Activated CD8-positive, alpha-beta T cell treated with anti-CD3 and anti-CD28 coated beads, Interleukin-2, amount 10 ng/mL, durations not matched to agents 7 days and 5 days (primary cell): ENCODE data around the gene SLC2A9. TPM values are rescaled to one million over a fixed set of nuclear protein-coding genes. Genes with fewer than 3 reads are reported as not detected.

Source experiments
- ATAC-seq: fragments of 150-1000 bp; cut with Tn5 transposase; one replicate; pipeline ENCODE4 v1.10.0; 2021; ENCODE audit warnings: moderate library complexity
- CTCF ChIA-PET: fragments of 350-600 bp; sonication (Branson Sonifier 250); formaldehyde crosslinking; loops from one replicate; lab custom pipeline; 2021; ENCODE audit warnings: antibody characterized with exemption; lab: Charles Lee
- POLR2A ChIA-PET: fragments of 350-600 bp; sonication (Branson Sonifier 250); formaldehyde crosslinking; loops from one replicate; lab custom pipeline; 2021; ENCODE audit warnings: antibody characterized with exemption; lab: Charles Lee
- DNase-seq: peaks from one replicate; pipeline ENCODE4 v3.0.0-alpha.2; 2020
- H3K27ac Mint-ChIP-seq: one replicate; pipeline ENCODE4 v1.8.0; 2021; ENCODE audit warnings: mild to moderate bottlenecking, mixed read lengths
- H3K27me3 Mint-ChIP-seq: one replicate; pipeline ENCODE4 v1.8.0; 2021; ENCODE audit warnings: low read depth, mixed read lengths
- H3K36me3 Mint-ChIP-seq: one replicate; pipeline ENCODE4 v1.8.0; 2021; ENCODE audit warnings: low read depth, mixed read lengths
- H3K4me1 Mint-ChIP-seq: one replicate; pipeline ENCODE4 v1.8.0; 2021; ENCODE audit warnings: low read depth, mixed read lengths
- H3K4me3 Mint-ChIP-seq: one replicate; pipeline ENCODE4 v1.8.0; 2021; ENCODE audit warnings: mild to moderate bottlenecking, mixed read lengths
- H3K9me3 Mint-ChIP-seq: one replicate; pipeline ENCODE4 v1.8.0; 2022; ENCODE audit warnings: mixed read lengths; ENCODE audit not compliant: insufficient read depth
- total RNA-seq, 2 experiments: library from RNA; stranded (reverse); gene quantifications; one replicate each; pipeline ENCODE4 v1.2.3, GENCODE V29; 2021

Gene SLC2A9
- total RNA-seq, 2 experiments from 2014 or later, result 1.3 to 1.7 TPM

GRCh38 chr4:10005632-10006031, 15.7 kb downstream of the SLC2A9 start:
- POLR2A ChIA-PET, result no interaction called here
- no peak overlapping the region for H3K27ac Mint-ChIP-seq
- CTCF ChIA-PET, result interaction anchor here (1.3 to 5.8 kb wide), 3 partner anchors 8 to 302 kb away, joined by 4 to 44 read pairs (median 6); no protein-coding TSS in a partner anchor
- no peak for ATAC-seq
- no peaks in the 10 kb centered on the region for H3K9me3 Mint-ChIP-seq
- no peaks in the 10 kb centered on the region for H3K27me3 Mint-ChIP-seq
- no peak overlapping the region for H3K4me3 Mint-ChIP-seq
- no peak for DNase-seq
- peaks cover 79% of the 10 kb centered on the region for H3K4me1 Mint-ChIP-seq
- H3K36me3 Mint-ChIP-seq, result peaks cover 10% of the 10 kb centered on the region

GRCh38 chr4:10003666-10004065, 17.6 kb downstream of the SLC2A9 start:
- Mint-ChIP-seq H3K9me3 (peaks cover 9% of the 10 kb centered on the region), H3K36me3 (peaks cover 22% of the 10 kb centered on the region), H3K4me1 (peaks cover 82% of the 10 kb centered on the region), H3K27me3 (no peaks in the 10 kb centered on the region), H3K4me3 (no peak overlapping the region), H3K27ac (peak overlapping the region; percentile 73)
- ATAC-seq, result peak; percentile 77
- ChIA-PET POLR2A (interaction anchor here (1.3 kb wide), 1 partner anchor 33 kb away, joined by 3 read pairs; no protein-coding TSS in a partner anchor), CTCF (interaction anchor here (0.7 to 5.8 kb wide), 2 partner anchors 10 kb away, joined by 3 to 44 read pairs; no protein-coding TSS in a partner anchor)
- DNase-seq, result peak; percentile 56

- H3K4me1 Mint-ChIP-seq, result peaks cover 78% of the 10 kb centered on the region
- ChIA-PET CTCF (interaction anchor here (5.8 kb wide), 1 partner anchor 12 kb away, joined by 44 read pairs; no protein-coding TSS in a partner anchor), POLR2A (no interaction called here)
- no peaks in the 10 kb centered on the region for H3K27me3 Mint-ChIP-seq
- H3K9me3 Mint-ChIP-seq, result peaks cover 9% of the 10 kb centered on the region
- peaks cover 22% of the 10 kb centered on the region for H3K36me3 Mint-ChIP-seq
- H3K4me3 Mint-ChIP-seq, result no peak overlapping the region
- H3K27ac Mint-ChIP-seq, result no peak overlapping the region
- DNase-seq, result peak; percentile 29
- ATAC-seq, result no peak
Measured at GRCh38 chr4:10002278-10002677, 19.0 kb downstream of the SLC2A9 start.

- Mint-ChIP-seq H3K27ac (no peak overlapping the region), H3K27me3 (no peaks in the 10 kb centered on the region), H3K4me3 (no peak overlapping the region), H3K4me1 (peaks cover 75% of the 10 kb centered on the region), H3K9me3 (peaks cover 9% of the 10 kb centered on the region), H3K36me3 (peaks cover 22% of the 10 kb centered on the region)
- POLR2A ChIA-PET, result no interaction called here
- no peak for DNase-seq
- ATAC-seq, result no peak
- CTCF ChIA-PET, result interaction anchor here (5.8 kb wide), 1 partner anchor 12 kb away, joined by 44 read pairs; no protein-coding TSS in a partner anchor
Measured at GRCh38 chr4:10001757-10002156, 19.5 kb downstream of the SLC2A9 start.

GRCh38 chr4:9999956-10000561, 21.2 kb downstream of the SLC2A9 start:
- POLR2A ChIA-PET, result no interaction called here
- H3K4me3 Mint-ChIP-seq, result no peak overlapping the region
- H3K27ac Mint-ChIP-seq, result no peak overlapping the region
- H3K4me1 Mint-ChIP-seq, result peaks cover 76% of the 10 kb centered on the region
- DNase-seq (no peak), ATAC-seq (no peak)
- CTCF ChIA-PET, result interaction anchor here (0.7 to 3.5 kb wide), 3 partner anchors 15 to 297 kb away, joined by 3 to 21 read pairs (median 3); no protein-coding TSS in a partner anchor
- H3K9me3 Mint-ChIP-seq, result peaks cover 9% of the 10 kb centered on the region
- no peaks in the 10 kb centered on the region for H3K27me3 Mint-ChIP-seq
- peaks cover 22% of the 10 kb centered on the region for H3K36me3 Mint-ChIP-seq

- peaks cover 9% of the 10 kb centered on the region for H3K9me3 Mint-ChIP-seq
- no peak overlapping the region for H3K27ac Mint-ChIP-seq
- peaks cover 75% of the 10 kb centered on the region for H3K4me1 Mint-ChIP-seq
- no peak overlapping the region for H3K4me3 Mint-ChIP-seq
- H3K27me3 Mint-ChIP-seq, result no peaks in the 10 kb centered on the region
- peaks cover 19% of the 10 kb centered on the region for H3K36me3 Mint-ChIP-seq
- DNase-seq, result no peak
- ChIA-PET POLR2A (no interaction called here), CTCF (interaction anchor here (3.5 kb wide), 1 partner anchor 17 kb away, joined by 21 read pairs; no protein-coding TSS in a partner anchor)
- ATAC-seq, result no peak
Measured at GRCh38 chr4:9997886-9998285, 23.4 kb downstream of the SLC2A9 start.

GRCh38 chr4:9996319-9997110, 24.8 kb downstream of the SLC2A9 start:
- peak overlapping the region; percentile 7 for H3K27ac Mint-ChIP-seq

GRCh38 chr4:9994246-9994847, 26.9 kb downstream of the SLC2A9 start:
- ChIA-PET CTCF (interaction anchor here (1.0 to 3.7 kb wide), 4 partner anchors 8 to 291 kb away, joined by 3 to 28 read pairs (median 3); no protein-coding TSS in a partner anchor), POLR2A (interaction anchor here (0.6 kb wide), 1 partner anchor 20 kb away, joined by 3 read pairs; no protein-coding TSS in a partner anchor)
- Mint-ChIP-seq H3K9me3 (no peaks in the 10 kb centered on the region), H3K4me3 (no peak overlapping the region), H3K27me3 (no peaks in the 10 kb centered on the region), H3K36me3 (peaks cover 6% of the 10 kb centered on the region), H3K4me1 (peaks cover 46% of the 10 kb centered on the region), H3K27ac (peak overlapping the region; percentile 69)
- ATAC-seq, result peak; percentile 62
- no peak for DNase-seq

More at GRCh38 chr4:9996319-9997110, 24.8 kb downstream of the SLC2A9 start:
- Mint-ChIP-seq H3K4me1 (peaks cover 62% of the 10 kb centered on the region), H3K36me3 (peaks cover 19% of the 10 kb centered on the region), H3K27me3 (no peaks in the 10 kb centered on the region), H3K4me3 (no peak overlapping the region), H3K9me3 (peaks cover 9% of the 10 kb centered on the region)
- CTCF ChIA-PET, result interaction anchor here (0.6 to 3.7 kb wide), 2 partner anchors 18 to 64 kb away, joined by 3 to 28 read pairs; no protein-coding TSS in a partner anchor
- ATAC-seq (peak; percentile 43), DNase-seq (no peak)
- POLR2A ChIA-PET, result no interaction called here

GRCh38 chr4:9989918-9990635, 31.2 kb downstream of the SLC2A9 start:
- H3K27me3 Mint-ChIP-seq, result no peaks in the 10 kb centered on the region
- H3K9me3 Mint-ChIP-seq, result no peaks in the 10 kb centered on the region
- peaks cover 4% of the 10 kb centered on the region for H3K36me3 Mint-ChIP-seq
- CTCF ChIA-PET, result no interaction called here
- peaks cover 21% of the 10 kb centered on the region for H3K4me1 Mint-ChIP-seq
- H3K4me3 Mint-ChIP-seq, result no peak overlapping the region
- ATAC-seq (no peak), DNase-seq (no peak)
- POLR2A ChIA-PET, result no interaction called here
- H3K27ac Mint-ChIP-seq, result no peak overlapping the region

GRCh38 chr4:9988933-9989332, 32.4 kb downstream of the SLC2A9 start:
- Mint-ChIP-seq H3K27me3 (no peaks in the 10 kb centered on the region), H3K4me1 (peaks cover 10% of the 10 kb centered on the region), H3K27ac (no peak overlapping the region), H3K36me3 (peaks cover 4% of the 10 kb centered on the region), H3K4me3 (no peak overlapping the region), H3K9me3 (no peaks in the 10 kb centered on the region)
- no peak for DNase-seq
- ChIA-PET POLR2A (no interaction called here), CTCF (interaction anchor here (0.7 to 1.0 kb wide), 2 partner anchors 24 to 26 kb away, joined by 3 to 5 read pairs; no protein-coding TSS in a partner anchor)
- no peak for ATAC-seq

GRCh38 chr4:9988363-9988749, 32.9 kb downstream of the SLC2A9 start:
- Mint-ChIP-seq H3K4me3 (no peak overlapping the region), H3K4me1 (peaks cover 4% of the 10 kb centered on the region), H3K9me3 (no peaks in the 10 kb centered on the region), H3K27me3 (no peaks in the 10 kb centered on the region), H3K36me3 (peaks cover 4% of the 10 kb centered on the region), H3K27ac (no peak overlapping the region)
- no peak for ATAC-seq
- DNase-seq, result no peak
- CTCF ChIA-PET, result interaction anchor here (0.7 to 1.0 kb wide), 2 partner anchors 25 to 27 kb away, joined by 3 to 5 read pairs; no protein-coding TSS in a partner anchor
- POLR2A ChIA-PET, result no interaction called here
